H1 (cell line): ENCODE measurements around the gene ARID5A. TPM values are rescaled to one million over a fixed set of nuclear protein-coding genes. Genes with fewer than 3 reads are reported as not detected.
"Not testable (repeated sequence)": the region's sequence is repeated elsewhere in the genome, so short reads cannot be mapped to it uniquely, and the experiment has no call there.

ENCODE experiments used
- CTCF ChIA-PET: fragments of 300-600 bp; sonication (Branson Sonifier 250); formaldehyde crosslinking; loops from one replicate; lab custom pipeline; 2021; ENCODE audit not compliant: partially characterized antibody; lab: Charles Lee
- POLR2A ChIA-PET: fragments of 300-600 bp; sonication (Branson Sonifier 250); formaldehyde crosslinking; loops from one replicate; lab custom pipeline; 2021; ENCODE audit warnings: inconsistent platforms; ENCODE audit not compliant: partially characterized antibody; lab: Charles Lee
- DNase-seq, 2 experiments: peaks; one replicate each; pipeline versions ENCODE4 v3.0.0 to v3.0.0-alpha.2; 2010 to 2022; ENCODE audit warnings: low spot score in 2 of 2, low read depth in 1 of 2, mixed read lengths in 1 of 2
- FAIRE-seq: peaks from 2 replicates; lab custom pipeline; 2011; peaks lifted over from hg19 to GRCh38; lab: Jason Lieb, UNC
- H2AFZ ChIP-seq: 2 replicates; pipeline ENCODE4 v1.8.1; 2012; ENCODE audit warnings: low read length, inconsistent platforms
- H2AK5ac ChIP-seq: 2 replicates; pipeline ENCODE4 v1.6.1; 2013; ENCODE audit warnings: low read depth, low read length
- H2BK120ac ChIP-seq: replicated peaks from 2 replicates; pipeline ENCODE3; 2013; ENCODE audit warnings: low read depth, low read length, inconsistent platforms
- H2BK12ac ChIP-seq: 2 replicates; pipeline ENCODE4 v1.6.1; 2013; ENCODE audit warnings: low read depth, low read length
- H2BK15ac ChIP-seq: 2 replicates; pipeline ENCODE4 v1.6.1; 2013; ENCODE audit warnings: low read length
- H2BK20ac ChIP-seq: 2 replicates; pipeline ENCODE4 v1.6.1; 2013; ENCODE audit warnings: low read length
- H2BK5ac ChIP-seq: 2 replicates; pipeline ENCODE4 v1.6.1; 2013; ENCODE audit warnings: low read depth, low read length
- H3K14ac ChIP-seq: 2 replicates; pipeline ENCODE4 v1.6.1; 2013; ENCODE audit warnings: inconsistent platforms; ENCODE audit not compliant: insufficient read length
- H3K18ac ChIP-seq: 2 replicates; pipeline ENCODE4 v1.6.1; 2013; ENCODE audit warnings: low read length; ENCODE audit errors: extremely low read depth
- H3K23ac ChIP-seq: 2 replicates; pipeline ENCODE4 v1.6.1; 2013; ENCODE audit warnings: inconsistent platforms; ENCODE audit not compliant: insufficient read length
- H3K23me2 ChIP-seq: 2 replicates; pipeline ENCODE4 v1.6.1; 2013; ENCODE audit warnings: low read depth, low read length
- H3K27ac ChIP-seq: 2 replicates; pipeline ENCODE4 v1.6.1; 2011; ENCODE audit warnings: low read depth, low read length, inconsistent platforms
- H3K27me3 ChIP-seq, 4 experiments: replicated peaks in 1 of 4; 1 replicate in 1 of 4; 2 replicates in 3 of 4; pipeline versions ENCODE4 v1.6.1 to v1.8.1; 2011 to 2013; ENCODE audit warnings: low read length in 3 of 4, mild to moderate bottlenecking in 3 of 4, inconsistent platforms in 2 of 4, mixed read lengths in 2 of 4, moderate library complexity in 1 of 4; ENCODE audit not compliant: control insufficient read depth in 3 of 4, insufficient read depth in 3 of 4; ENCODE audit errors: extremely low read depth in 1 of 4
- H3K36me3 ChIP-seq, 4 experiments: 2 replicates each; pipeline versions ENCODE4 v1.6.1 to v1.8.1; 2011 to 2013; ENCODE audit warnings: mild to moderate bottlenecking in 4 of 4, low read length in 3 of 4, moderate library complexity in 2 of 4, control low read depth in 1 of 4, inconsistent platforms in 1 of 4; ENCODE audit not compliant: insufficient read depth in 4 of 4, control insufficient read depth in 2 of 4
- H3K4ac ChIP-seq: replicated peaks from 2 replicates; pipeline ENCODE3; 2013; ENCODE audit warnings: low read length, low read depth, mixed read lengths, inconsistent platforms; ENCODE audit not compliant: insufficient read length
- H3K4me1 ChIP-seq, 4 experiments: replicated peaks in 1 of 4; 1 replicate in 1 of 4; 2 replicates in 3 of 4; pipeline versions ENCODE4 v1.6.1 to v1.8.1; 2011 to 2013; ENCODE audit warnings: low read length in 3 of 4, inconsistent platforms in 2 of 4, mixed read lengths in 1 of 4; ENCODE audit not compliant: insufficient read depth in 4 of 4, control insufficient read depth in 3 of 4
- H3K4me2 ChIP-seq, 2 experiments: 2 replicates each; pipeline versions ENCODE4 v1.6.1 to v1.8.1; 2011 to 2013; ENCODE audit warnings: low read depth in 2 of 2, low read length in 2 of 2, control low read depth in 1 of 2, inconsistent platforms in 1 of 2, mild to moderate bottlenecking in 1 of 2; ENCODE audit not compliant: insufficient read depth in 1 of 2
- H3K4me3 ChIP-seq, 4 experiments: fragments of 200-600, 300-600 bp in 1 of 4; sonication (generic), shearing (Covaris generic), sonication (Bioruptor Twin) in 1 of 4; 2 replicates each; pipeline versions ENCODE4 v1.5.1 to v1.8.1; 2011 to 2016; ENCODE audit warnings: low read length in 4 of 4, low read depth in 3 of 4, control low read depth in 2 of 4, inconsistent platforms in 2 of 4, mild to moderate bottlenecking in 2 of 4, mixed read lengths in 1 of 4, moderate library complexity in 1 of 4; ENCODE audit not compliant: insufficient read depth in 2 of 4; ENCODE audit errors: extremely low read depth in 1 of 4
- H3K56ac ChIP-seq: replicated peaks from 2 replicates; pipeline ENCODE3; 2013; ENCODE audit warnings: low read depth, mild to moderate bottlenecking, mixed read lengths, low read length, inconsistent platforms; ENCODE audit not compliant: insufficient read length
- H3K79me1 ChIP-seq: 2 replicates; pipeline ENCODE4 v1.6.1; 2013; ENCODE audit warnings: low read depth, low read length, control low read depth
- H3K79me2 ChIP-seq, 2 experiments: 2 replicates each; pipeline versions ENCODE4 v1.6.1 to v1.8.1; 2012 to 2013; ENCODE audit warnings: low read length in 2 of 2, mild to moderate bottlenecking in 2 of 2, inconsistent platforms in 1 of 2; ENCODE audit not compliant: insufficient read depth in 2 of 2, control insufficient read depth in 1 of 2
- H3K9ac ChIP-seq, 4 experiments: replicated peaks in 1 of 4; 1 replicate in 1 of 4; 2 replicates in 3 of 4; pipeline versions ENCODE4 v1.6.1 to v1.8.1; 2011 to 2013; ENCODE audit warnings: low read depth in 3 of 4, low read length in 3 of 4, control low read depth in 2 of 4, mild to moderate bottlenecking in 2 of 4, moderate library complexity in 2 of 4, inconsistent platforms in 1 of 4; ENCODE audit errors: extremely low read depth in 1 of 4
- H3K9me3 ChIP-seq, 2 experiments: 2 replicates each; pipeline versions ENCODE4 v1.6.1 to v1.8.1; 2012 to 2013; ENCODE audit warnings: mild to moderate bottlenecking in 2 of 2, moderate library complexity in 2 of 2, control low read depth in 1 of 2, inconsistent platforms in 1 of 2, low read depth in 1 of 2, low read length in 1 of 2, mixed read lengths in 1 of 2; ENCODE audit not compliant: insufficient read depth in 2 of 2
- H4K20me1 ChIP-seq, 2 experiments: replicated peaks in 1 of 2; 2 replicates each; pipeline versions ENCODE3 to v1.8.1; 2011 to 2013; ENCODE audit warnings: inconsistent platforms in 2 of 2, low read length in 2 of 2, mild to moderate bottlenecking in 1 of 2; ENCODE audit not compliant: insufficient read depth in 2 of 2, control insufficient read depth in 1 of 2
- H4K5ac ChIP-seq: 2 replicates; pipeline ENCODE4 v1.6.1; 2013; ENCODE audit warnings: low read length, low read depth, mixed read lengths, inconsistent platforms; ENCODE audit not compliant: insufficient read length
- H4K8ac ChIP-seq: 2 replicates; pipeline ENCODE4 v1.8.0; 2013; ENCODE audit warnings: mild to moderate bottlenecking, moderate library complexity, low read length, inconsistent platforms; ENCODE audit not compliant: insufficient read depth; ENCODE audit errors: extremely low read depth
- H4K91ac ChIP-seq: replicated peaks from 2 replicates; pipeline ENCODE3; 2013; ENCODE audit warnings: low read length, mixed read lengths, inconsistent platforms; ENCODE audit not compliant: insufficient read length
- WGBS, 2 experiments: shearing (Covaris generic) in 1 of 2; methylation state at CpG; one replicate each; pipeline versions ENCODE4 v1.1.6 to v1.1.7; 2013 to 2015; ENCODE audit warnings: low lambda C conversion rate in 2 of 2, mixed read lengths in 2 of 2, inconsistent platforms in 1 of 2, low coverage in 1 of 2, missing lambda C conversion rate in 1 of 2; ENCODE audit not compliant: insufficient replicate concordance in 2 of 2, insufficient coverage in 1 of 2, insufficient read length in 1 of 2; ENCODE audit errors: extremely low coverage in 1 of 2, missing lambda C conversion rate in 1 of 2; 5-methylcytosine and 5-hydroxymethylcytosine counted together
- polyA plus RNA-seq, 7 experiments: library from polyadenylated mRNA; depleted of rRNA in 3 of 7; stranded (reverse) in 5 of 7; unstranded in 2 of 7; fragments of >200 nt in 5 of 7; fragments of 200-250 nt in 2 of 7; gene quantifications; 1 replicate in 5 of 7; 2 replicates in 1 of 7; 4 replicates in 1 of 7; pipeline versions ENCODE4 v1.2.1 to v1.2.3, GENCODE V29; 2011 to 2013; ENCODE audit warnings: missing spikeins in 2 of 7, mixed read lengths in 2 of 7
- total RNA-seq: library from RNA; stranded (reverse); fragmentation: NEBNext Ultra II Directional; extraction: Animal tissue kit (Norgen Biotek cat#: 25700); gene quantifications from 2 replicates; pipeline ENCODE4 v1.2.1, GENCODE V29; 2021

Gene ARID5A
- total and polyA plus RNA-seq, 2 of the 8 experiments (the other 6 are each of a cell fraction or from before 2014, with no cell fraction given): 3.3 to 5.3 TPM

DNA sequence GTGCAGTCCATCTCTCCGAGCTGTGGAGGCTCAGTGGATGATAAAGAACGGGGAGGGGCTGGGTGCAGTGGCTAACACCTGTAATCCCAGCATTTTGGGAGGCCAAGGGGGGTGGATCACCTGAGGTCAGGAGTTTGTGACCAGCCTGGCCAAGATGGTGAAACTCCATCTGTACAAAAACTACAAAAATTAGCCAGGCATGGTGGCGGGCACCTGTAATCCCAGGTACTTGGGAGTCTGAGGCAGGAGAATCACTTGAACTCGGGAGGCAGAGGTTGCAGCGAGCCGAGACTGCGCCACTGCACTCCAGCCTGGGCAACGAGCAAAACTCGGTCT lies 17.4 kb downstream of the ARID5A start:
- H3K9me3 ChIP-seq, H2BK12ac ChIP-seq, H2AFZ ChIP-seq, FAIRE-seq, H3K14ac ChIP-seq, H3K27ac ChIP-seq, H3K9ac ChIP-seq, H3K4ac ChIP-seq, H2BK5ac ChIP-seq, H3K36me3 ChIP-seq, H4K5ac ChIP-seq, H2BK20ac ChIP-seq, DNase-seq, H3K4me3 ChIP-seq, H4K91ac ChIP-seq, H2BK15ac ChIP-seq, H2AK5ac ChIP-seq, H3K23me2 ChIP-seq, H3K18ac ChIP-seq, H4K20me1 ChIP-seq, H3K4me2 ChIP-seq, H3K56ac ChIP-seq, H3K79me2 ChIP-seq, H3K79me1 ChIP-seq, H3K23ac ChIP-seq, H2BK120ac ChIP-seq, H4K8ac ChIP-seq, H3K27me3 ChIP-seq: not testable (repeated sequence)
- 80% methylated on average over 7 of the region's 9 CpGs; no CpG with 5 or more reads in 1 of the 2 experiments for WGBS, 2 experiments
- POLR2A ChIA-PET: interaction anchor here (0.6 to 1.0 kb wide), 2 partner anchors 27 to 101 kb away, joined by 3 read pairs; no protein-coding TSS in a partner anchor
- CTCF ChIA-PET: interaction anchor here (0.8 to 13.1 kb wide), 33 partner anchors 8 to 267 kb away, joined by 3 to 361 read pairs (median 4); partner anchors contain the start of genes ARID5A, KANSL3 and NEURL3
- peaks cover 0 to 14% (median 4%) of the 10 kb centered on the region in 4 experiments; a peak in 4 of 7 replicates for H3K4me1 ChIP-seq
